Activated CD8-positive, alpha-beta T cell treated with anti-CD3 and anti-CD28 coated beads for 36 hours (primary cell): ENCODE measurements around the gene SERAC1. TPM values are rescaled to one million over a fixed set of nuclear protein-coding genes. Genes with fewer than 3 reads are reported as not detected.

Source experiments
- ATAC-seq: fragments of 200-7000 bp; cut with Tn5 transposase; one replicate; pipeline ENCODE4 v1.10.0; 2021; ENCODE audit warnings: mild to moderate bottlenecking, moderate library complexity
- CTCF ChIA-PET: fragments of 350-600 bp; sonication (Branson Sonifier 250); formaldehyde crosslinking; loops from one replicate; lab custom pipeline; 2021; ENCODE audit warnings: antibody characterized with exemption; lab: Charles Lee
- POLR2A ChIA-PET: fragments of 350-600 bp; sonication (Branson Sonifier 250); formaldehyde crosslinking; loops from one replicate; lab custom pipeline; 2021; ENCODE audit warnings: antibody characterized with exemption; lab: Charles Lee
- DNase-seq: peaks from one replicate; pipeline ENCODE4 v3.0.0-alpha.2; 2020
- H3K27ac Mint-ChIP-seq: one replicate; pipeline ENCODE4 v1.8.0; 2021; ENCODE audit warnings: mild to moderate bottlenecking, mixed read lengths
- H3K27me3 Mint-ChIP-seq: one replicate; pipeline ENCODE4 v1.8.0; 2021; ENCODE audit warnings: mixed read lengths
- H3K36me3 Mint-ChIP-seq: one replicate; pipeline ENCODE4 v1.8.0; 2021; ENCODE audit warnings: low read depth, mixed read lengths
- H3K4me1 Mint-ChIP-seq: one replicate; pipeline ENCODE4 v1.8.0; 2021; ENCODE audit warnings: low read depth, mixed read lengths
- H3K4me3 Mint-ChIP-seq: one replicate; pipeline ENCODE4 v1.8.0; 2021; ENCODE audit warnings: mild to moderate bottlenecking, moderate library complexity, mixed read lengths
- H3K9me3 Mint-ChIP-seq: one replicate; pipeline ENCODE4 v1.8.0; 2021; ENCODE audit warnings: mixed read lengths
- CTCF ChIP-seq: fragments of 200-600 bp; IDR thresholded peaks from one replicate; pipeline ENCODE4 v1.8.0; 2022; ENCODE audit warnings: antibody characterized with exemption, mild to moderate bottlenecking
- intact Hi-C: fragments of 100-400 bp; cut with micrococcal nuclease; formaldehyde crosslinking; loops from one replicate; pipeline ENCODE4 v1.10.0; 2022
- total RNA-seq, 2 experiments: library from RNA; stranded (reverse); gene quantifications; one replicate each; pipeline ENCODE4 v1.2.3, GENCODE V29; 2021

SERAC1 gene
- total RNA-seq, 2 experiments from 2014 or later, result 4.2 to 5.4 TPM

- H3K9me3 Mint-ChIP-seq, result no peaks in the 10 kb centered on the region
- DNase-seq (no peak), ATAC-seq (no peak)
- peaks cover 14% of the 10 kb centered on the region for H3K36me3 Mint-ChIP-seq
- no peak overlapping the region for H3K4me3 Mint-ChIP-seq
- H3K27me3 Mint-ChIP-seq, result no peaks in the 10 kb centered on the region
- POLR2A ChIA-PET, result interaction anchor here (1.1 kb wide), 1 partner anchor 13 kb away, joined by 4 read pairs; no protein-coding TSS in a partner anchor
- intact Hi-C loops, result no loop called here
- CTCF ChIA-PET, result interaction anchor here (1.0 to 3.2 kb wide), 3 partner anchors 11 to 51 kb away, joined by 3 to 15 read pairs (median 6); no protein-coding TSS in a partner anchor
- TF ChIP-seq CTCF, result no peak
- no peak overlapping the region for H3K27ac Mint-ChIP-seq
- no peaks in the 10 kb centered on the region for H3K4me1 Mint-ChIP-seq
Observed at GRCh38 chr6:158194487-158195280, 26.6 kb upstream of the SERAC1 start.

- Mint-ChIP-seq H3K27me3 (no peaks in the 10 kb centered on the region), H3K4me1 (no peaks in the 10 kb centered on the region), H3K9me3 (no peaks in the 10 kb centered on the region), H3K4me3 (no peak overlapping the region), H3K27ac (no peak overlapping the region), H3K36me3 (peaks cover 24% of the 10 kb centered on the region)
- intact Hi-C loops, result no loop called here
- no peak for TF ChIP-seq CTCF
- no peak for ATAC-seq
- POLR2A ChIA-PET, result interaction anchor here (0.5 kb wide), 1 partner anchor 319 kb away, joined by 3 read pairs; no protein-coding TSS in a partner anchor
- no peak for DNase-seq
- CTCF ChIA-PET, result interaction anchor here (1.2 kb wide), 1 partner anchor 119 kb away, joined by 3 read pairs; no protein-coding TSS in a partner anchor
Observed at GRCh38 chr6:158191761-158192160, 23.7 kb upstream of the SERAC1 start.

GRCh38 chr6:158191032-158191431, 23.0 kb upstream of the SERAC1 start:
- Mint-ChIP-seq H3K9me3 (no peaks in the 10 kb centered on the region), H3K4me1 (peaks cover 7% of the 10 kb centered on the region), H3K27ac (no peak overlapping the region), H3K36me3 (peaks cover 32% of the 10 kb centered on the region), H3K4me3 (no peak overlapping the region), H3K27me3 (no peaks in the 10 kb centered on the region)
- ATAC-seq, result no peak
- no peak for TF ChIP-seq CTCF
- ChIA-PET POLR2A (no interaction called here), CTCF (interaction anchor here (1.2 kb wide), 1 partner anchor 118 kb away, joined by 3 read pairs; no protein-coding TSS in a partner anchor)
- intact Hi-C loops, result no loop called here
- no peak for DNase-seq

- ATAC-seq (no peak), DNase-seq (no peak)
- Mint-ChIP-seq H3K9me3 (no peaks in the 10 kb centered on the region), H3K27ac (no peak overlapping the region), H3K4me3 (no peak overlapping the region), H3K4me1 (peaks cover 19% of the 10 kb centered on the region), H3K36me3 (peaks cover 46% of the 10 kb centered on the region), H3K27me3 (no peaks in the 10 kb centered on the region)
- no peak for TF ChIP-seq CTCF
- CTCF ChIA-PET, result interaction anchor here (1.2 to 1.8 kb wide), 2 partner anchors 16 to 30 kb away, joined by 3 to 4 read pairs; no protein-coding TSS in a partner anchor
- intact Hi-C loops, result no loop called here
- POLR2A ChIA-PET, result interaction anchor here (0.5 to 0.6 kb wide), 2 partner anchors 82 to 1664 kb away, joined by 3 to 4 read pairs; no protein-coding TSS in a partner anchor
Observed at GRCh38 chr6:158188591-158188990, 20.5 kb upstream of the SERAC1 start.
